GM18498 (cell line): Measurements from ENCODE around the gene HEXD.
A peak's percentile ranks its signal among the peaks of the same experiment; 100 is the strongest.
"Not testable (repeated sequence)": the region's sequence is repeated elsewhere in the genome, so short reads cannot be mapped to it uniquely, and the experiment has no call there.

Experiments
- ATAC-seq: cut with Tn5 transposase; IDR thresholded peaks from one replicate; pipeline ENCODE4 v1.9.1; 2021; ENCODE audit warnings: mild to moderate bottlenecking, moderate library complexity; ENCODE audit not compliant: unreplicated experiment

Gene HEXD

GRCh38 chr17:82457073-82457928, 39.2 kb downstream of the HEXD start:
- ATAC-seq, result no peak

GRCh38 chr17:82457929-82458178, 39.7 kb downstream of the HEXD start:
- no peak for ATAC-seq

- ATAC-seq, result peak; percentile 94
Measured at GRCh38 chr17:82458179-82458884, 40.2 kb downstream of the HEXD start, which contains the start of gene NARF. Gene NARF, plus strand, starts transcription at chr17:82458741. Its CDS starts 63 bp downstream, at chr17:82458804.

- ATAC-seq, result peak; percentile 14
Measured at GRCh38 chr17:82458885-82459424, 40.8 kb downstream of the HEXD start.

- not testable (repeated sequence) for ATAC-seq
Measured at GRCh38 chr17:82459936-82460335, 41.8 kb downstream of the HEXD start.

- ATAC-seq, result no peak
Measured at GRCh38 chr17:82461827-82462524, 43.8 kb downstream of the HEXD start.

- no peak for ATAC-seq
Measured at GRCh38 chr17:82463391-82463790, 45.2 kb downstream of the HEXD start.

GRCh38 chr17:82463925-82464566, 45.9 kb downstream of the HEXD start:
- no peak for ATAC-seq

GRCh38 chr17:82464567-82464929, 46.4 kb downstream of the HEXD start:
- no peak for ATAC-seq

- ATAC-seq, result no peak
Measured at GRCh38 chr17:82465023-82465603, 47.0 kb downstream of the HEXD start.

GRCh38 chr17:82468692-82469091, 50.5 kb downstream of the HEXD start:
- no peak for ATAC-seq

- ATAC-seq, result no peak
Measured at GRCh38 chr17:82470065-82470464, 51.9 kb downstream of the HEXD start.

GRCh38 chr17:82474223-82475010, 56.3 kb downstream of the HEXD start:
- ATAC-seq, result no peak

GRCh38 chr17:82475458-82475857, 57.3 kb downstream of the HEXD start:
- ATAC-seq, result no peak

GRCh38 chr17:82477934-82478333, 59.8 kb downstream of the HEXD start:
- no peak for ATAC-seq

- no peak for ATAC-seq
Measured at GRCh38 chr17:82479602-82480001, 61.5 kb downstream of the HEXD start.

GRCh38 chr17:82480318-82480717, 62.2 kb downstream of the HEXD start:
- no peak for ATAC-seq

GRCh38 chr17:82483204-82483660, 65.1 kb downstream of the HEXD start:
- ATAC-seq, result no peak

- no peak for ATAC-seq
Measured at GRCh38 chr17:82483836-82484235, 65.7 kb downstream of the HEXD start.
